Smooth muscle cell (in vitro differentiated cells): Measurements from ENCODE around the gene TMPRSS9. TPM values are rescaled to one million over a fixed set of nuclear protein-coding genes. Genes with fewer than 3 reads are reported as not detected.

ENCODE experiments used
- DNase-seq: peaks from one replicate; lab custom pipeline; 2025; ENCODE audit not compliant: unreplicated experiment; lab: John Stamatoyannopoulos, UW
- H2AFZ ChIP-seq: fragments of 200-600 bp; sonication (generic); 2 replicates; pipeline ENCODE4 v1.6.0; 2016; ENCODE audit warnings: antibody characterized with exemption, low read depth, mild to moderate bottlenecking
- H3F3A ChIP-seq: fragments of 200-600 bp; sonication (generic); 2 replicates; pipeline ENCODE4 v1.6.0; 2017; ENCODE audit warnings: antibody characterized with exemption, low read depth
- H3K27ac ChIP-seq: fragments of 200-600 bp; sonication (generic); 2 replicates; pipeline ENCODE4 v1.5.1; 2016; ENCODE audit warnings: low read depth, mild to moderate bottlenecking
- H3K27me3 ChIP-seq: fragments of 200-600 bp; sonication (generic); 2 replicates; pipeline ENCODE4 v1.6.1; 2016; ENCODE audit warnings: low read depth, mild to moderate bottlenecking
- H3K36me3 ChIP-seq: fragments of 200-600 bp; sonication (generic); 2 replicates; pipeline ENCODE4 v1.5.1; 2016; ENCODE audit warnings: low read depth
- H3K4me1 ChIP-seq: fragments of 200-600 bp; sonication (generic); 2 replicates; pipeline ENCODE4 v1.5.1; 2016; ENCODE audit warnings: low read depth
- H3K4me2 ChIP-seq: fragments of 200-600 bp; sonication (generic); 2 replicates; pipeline ENCODE4 v1.6.0; 2016; ENCODE audit warnings: mild to moderate bottlenecking
- H3K4me3 ChIP-seq: fragments of 200-600 bp; sonication (generic); 2 replicates; pipeline ENCODE4 v1.5.1; 2016; ENCODE audit warnings: mild to moderate bottlenecking
- H3K79me2 ChIP-seq: fragments of 200-600 bp; sonication (generic); 2 replicates; pipeline ENCODE4 v1.6.0; 2016; ENCODE audit warnings: low read depth, mild to moderate bottlenecking
- H3K9ac ChIP-seq: fragments of 200-600 bp; sonication (generic); 2 replicates; pipeline ENCODE4 v1.6.0; 2016; ENCODE audit warnings: low read depth
- H3K9me3 ChIP-seq: fragments of 200-600 bp; sonication (generic); replicated peaks from 2 replicates; pipeline ENCODE4 v1.5.1; 2016; ENCODE audit warnings: low read depth
- H4K20me1 ChIP-seq: fragments of 200-600 bp; sonication (generic); 2 replicates; pipeline ENCODE4 v1.6.0; 2016; ENCODE audit warnings: low read depth
- WGBS: methylation state at CpG from one replicate; pipeline ENCODE4 v1.1.7; 2016; ENCODE audit warnings: low lambda C conversion rate; 5-methylcytosine and 5-hydroxymethylcytosine counted together
- polyA plus RNA-seq: library from polyadenylated mRNA; unstranded; fragments of >200 nt; fragmentation: Nextera tagmentation; extraction: Ambion mirVana; gene quantifications from 2 replicates; pipeline ENCODE4 v1.2.1, GENCODE V29; 2016
- total RNA-seq: library from RNA; depleted of rRNA; stranded (reverse); fragments of >200 nt; gene quantifications from 2 replicates; pipeline ENCODE4 v1.2.3, GENCODE V29; 2014
- TF ChIP-seq, protein P1 (sequence below): fragments of 200-600 bp; sonication (generic); IDR thresholded peaks from 2 replicates; pipeline ENCODE4 v1.5.1; 2017; ENCODE audit warnings: borderline replicate concordance, mild to moderate bottlenecking, antibody characterized with exemption; ENCODE audit not compliant: insufficient read depth, poor library complexity, severe bottlenecking

The TMPRSS9 gene
- total and polyA plus RNA-seq, 2 experiments from 2014 or later = 0.05 TPM; not detected in 1

GRCh38 chr19:2321565-2322283 lies 38.3 kb upstream of the TMPRSS9 start:
- Histone ChIP-seq H3K4me2 (no peak overlapping the region), H4K20me1 (peaks cover 6% of the 10 kb centered on the region), H3K9me3 (no peaks in the 10 kb centered on the region), H3K4me1 (no peaks in the 10 kb centered on the region), H3K27ac (no peak overlapping the region), H2AFZ (no peak overlapping the region), H3K79me2 (peaks cover 12% of the 10 kb centered on the region), H3K36me3 (no peaks in the 10 kb centered on the region), H3K4me3 (no peak overlapping the region), H3F3A (no peaks in the 10 kb centered on the region), H3K9ac (no peak overlapping the region), H3K27me3 (no peaks in the 10 kb centered on the region)
- TF ChIP-seq, protein P1, sequence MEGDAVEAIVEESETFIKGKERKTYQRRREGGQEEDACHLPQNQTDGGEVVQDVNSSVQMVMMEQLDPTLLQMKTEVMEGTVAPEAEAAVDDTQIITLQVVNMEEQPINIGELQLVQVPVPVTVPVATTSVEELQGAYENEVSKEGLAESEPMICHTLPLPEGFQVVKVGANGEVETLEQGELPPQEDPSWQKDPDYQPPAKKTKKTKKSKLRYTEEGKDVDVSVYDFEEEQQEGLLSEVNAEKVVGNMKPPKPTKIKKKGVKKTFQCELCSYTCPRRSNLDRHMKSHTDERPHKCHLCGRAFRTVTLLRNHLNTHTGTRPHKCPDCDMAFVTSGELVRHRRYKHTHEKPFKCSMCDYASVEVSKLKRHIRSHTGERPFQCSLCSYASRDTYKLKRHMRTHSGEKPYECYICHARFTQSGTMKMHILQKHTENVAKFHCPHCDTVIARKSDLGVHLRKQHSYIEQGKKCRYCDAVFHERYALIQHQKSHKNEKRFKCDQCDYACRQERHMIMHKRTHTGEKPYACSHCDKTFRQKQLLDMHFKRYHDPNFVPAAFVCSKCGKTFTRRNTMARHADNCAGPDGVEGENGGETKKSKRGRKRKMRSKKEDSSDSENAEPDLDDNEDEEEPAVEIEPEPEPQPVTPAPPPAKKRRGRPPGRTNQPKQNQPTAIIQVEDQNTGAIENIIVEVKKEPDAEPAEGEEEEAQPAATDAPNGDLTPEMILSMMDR = no peak
- no peak for DNase-seq
- 97% methylated on average over 33 of the region's 39 CpGs for WGBS

- Histone ChIP-seq H3K27ac (no peak overlapping the region), H3K36me3 (no peaks in the 10 kb centered on the region), H3K79me2 (peaks cover 29% of the 10 kb centered on the region), H2AFZ (no peak overlapping the region), H3K4me2 (no peak overlapping the region), H4K20me1 (peaks cover 14% of the 10 kb centered on the region), H3K27me3 (no peaks in the 10 kb centered on the region), H3K4me1 (peaks cover 5% of the 10 kb centered on the region), H3F3A (no peaks in the 10 kb centered on the region), H3K9ac (no peak overlapping the region), H3K9me3 (no peaks in the 10 kb centered on the region), H3K4me3 (no peak overlapping the region)
- no peak for DNase-seq
- WGBS = over 99% methylated on average over 13 of the region's 19 CpGs
- TF ChIP-seq, protein P1 = no peak
Measured at GRCh38 chr19:2323707-2324106, 36.4 kb upstream of the TMPRSS9 start.

GRCh38 chr19:2324220-2324948 lies 35.7 kb upstream of the TMPRSS9 start:
- 96% methylated on average over 34 of the region's 34 CpGs for WGBS
- H3K9ac ChIP-seq = no peak overlapping the region
- no peaks in the 10 kb centered on the region for H3K27me3 ChIP-seq
- no peaks in the 10 kb centered on the region for H3K9me3 ChIP-seq
- DNase-seq = no peak
- TF ChIP-seq, protein P1 = no peak
- H3K4me1 ChIP-seq = peaks cover 8% of the 10 kb centered on the region
- H3F3A ChIP-seq = no peaks in the 10 kb centered on the region
- H3K36me3 ChIP-seq = no peaks in the 10 kb centered on the region
- H2AFZ ChIP-seq = no peak overlapping the region
- no peak overlapping the region for H3K27ac ChIP-seq
- no peak overlapping the region for H3K4me2 ChIP-seq
- H3K79me2 ChIP-seq = peaks cover 36% of the 10 kb centered on the region
- no peak overlapping the region for H3K4me3 ChIP-seq
- H4K20me1 ChIP-seq = peaks cover 14% of the 10 kb centered on the region
